Measurements from ENCODE around the gene C10orf95.

The C10orf95 gene

DNA sequence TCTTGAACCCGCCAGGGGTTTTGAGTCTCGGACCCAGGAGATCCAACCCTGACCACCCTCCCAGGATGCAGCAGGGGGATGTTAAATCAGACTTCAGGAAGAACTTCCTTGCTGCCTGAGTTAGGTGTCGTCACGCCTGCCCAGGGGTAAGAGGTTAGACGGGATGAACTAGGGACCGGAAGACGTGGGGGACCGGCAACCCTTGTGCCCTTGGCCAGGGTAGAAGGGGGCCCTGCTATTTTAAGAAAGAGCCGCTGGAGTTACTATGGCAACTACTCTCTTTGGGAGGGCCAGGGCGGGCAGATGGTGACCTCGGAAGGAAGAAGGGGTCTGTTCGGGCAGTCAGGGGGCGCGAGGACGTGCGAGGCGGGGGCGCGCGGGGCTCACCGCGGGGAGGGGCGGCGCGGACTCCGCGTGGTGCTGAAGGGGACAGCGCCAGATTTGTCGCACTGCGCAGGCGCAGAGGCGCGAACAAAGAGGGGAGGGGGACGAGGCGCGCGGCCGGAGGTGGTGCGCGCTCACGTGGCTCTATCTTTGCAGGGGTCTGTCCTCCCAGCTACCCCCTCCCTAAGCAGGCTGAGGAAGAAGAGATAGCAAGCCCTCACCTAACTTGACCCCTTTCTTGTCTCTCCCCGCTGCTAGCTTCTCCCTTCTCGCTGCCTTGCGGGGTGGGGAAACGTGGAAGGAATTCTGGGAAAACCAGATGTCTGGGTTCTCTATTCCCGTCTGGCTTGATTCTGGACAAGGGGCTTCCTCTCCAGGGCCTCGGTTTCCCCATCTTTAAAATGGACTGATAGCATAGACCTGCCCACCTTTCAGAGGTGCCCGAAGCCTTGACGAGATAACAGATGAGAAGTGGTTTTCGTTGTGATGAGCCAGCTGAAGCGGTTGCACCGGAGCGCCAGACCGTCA, 31.8 kb downstream of the C10orf95 start:
- Histone ChIP-seq H3K4me1 (ENCODE audit: control insufficient read depth in 5 of 5, insufficient read depth in 5 of 5, low read length in 5 of 5) (peaks cover 3 to 45% (median 41%) of the 10 kb centered on the region in 5 donors), H3K9ac (ENCODE audit: low read length in 5 of 5) (peak overlapping the region in 2 of 5 donors; percentile 84 to 88), H3K36me3 (ENCODE audit: control insufficient read depth in 5 of 5, insufficient read depth in 5 of 5, low read length in 5 of 5) (peaks cover 0 to 16% (median 13%) of the 10 kb centered on the region in 5 donors), H3K27ac (ENCODE audit: low read depth, low read length) (no peak overlapping the region), H3K9me3 (ENCODE audit: control insufficient read depth in 5 of 5, low read length in 5 of 5) (no peaks in the 10 kb centered on the region), H3K4me3 (ENCODE audit: low read depth in 1 of 5, low read length in 5 of 5) (peak overlapping the region; percentile 77 to 98 (median 95)), H3K27me3 (ENCODE audit: control insufficient read depth in 5 of 5, insufficient read depth in 4 of 5, low read length in 5 of 5) (peaks cover 20 to 32% (median 27%) of the 10 kb centered on the region in 5 donors)

GRCh38 chr10:102418622-102419268, 32.6 kb downstream of the C10orf95 start, which contains the start of gene PSD:
Gene PSD (minus strand): TSS chr10:102418785. CDS start chr10:102417038, 1,747 bp downstream.
- Histone ChIP-seq H3K36me3 (ENCODE audit: control insufficient read depth in 5 of 5, insufficient read depth in 5 of 5, low read length in 5 of 5) (peaks cover 0 to 8% (median 5%) of the 10 kb centered on the region in 5 donors), H3K4me1 (ENCODE audit: control insufficient read depth in 5 of 5, insufficient read depth in 5 of 5, low read length in 5 of 5) (peaks cover 3 to 45% (median 41%) of the 10 kb centered on the region in 5 donors), H3K27me3 (ENCODE audit: control insufficient read depth in 5 of 5, insufficient read depth in 4 of 5, low read length in 5 of 5) (peaks cover 20 to 35% (median 30%) of the 10 kb centered on the region in 5 donors), H3K9me3 (ENCODE audit: control insufficient read depth in 5 of 5, low read length in 5 of 5) (no peaks in the 10 kb centered on the region), H3K27ac (ENCODE audit: low read depth, low read length) (no peak within 1 kb of the TSS), H3K9ac (ENCODE audit: low read length in 5 of 5) (no peak within 1 kb of the TSS), H3K4me3 (ENCODE audit: low read depth in 1 of 5, low read length in 5 of 5) (peak within 1 kb of the TSS; percentile 77 to 98 (median 95))

DNA sequence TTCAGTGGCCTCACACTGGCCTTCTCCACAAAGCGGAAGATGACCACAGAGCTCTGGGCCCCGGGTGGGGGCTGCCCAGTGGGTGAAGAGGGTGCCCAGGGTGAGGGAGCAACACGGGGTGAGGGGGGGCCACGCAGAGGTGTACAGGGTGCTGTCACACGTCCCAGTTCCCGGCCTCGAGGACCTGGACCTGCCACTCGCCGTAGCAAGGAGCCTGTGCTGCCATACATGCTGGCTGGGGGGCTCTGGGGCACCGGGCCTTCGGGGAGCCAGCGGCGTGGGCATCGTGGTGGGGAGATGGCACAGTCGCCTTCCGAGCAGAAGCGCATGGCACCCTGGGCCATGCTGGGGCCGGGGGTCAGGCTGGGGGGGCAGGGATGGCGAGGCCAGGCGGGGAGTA, 34.6 kb downstream of the C10orf95 start:
- H3K27ac ChIP-seq (ENCODE audit: low read depth, low read length), result no peak overlapping the region

GRCh38 chr10:102416283-102416682, 35.1 kb downstream of the C10orf95 start:
- no peak overlapping the region for H3K4me3 ChIP-seq (ENCODE audit: low read depth in 1 of 5, low read length in 5 of 5)
- H3K36me3 ChIP-seq (ENCODE audit: control insufficient read depth in 5 of 5, insufficient read depth in 5 of 5, low read length in 5 of 5), result no peaks in the 10 kb centered on the region
- peaks cover 37 to 60% (median 51%) of the 10 kb centered on the region in 5 donors for H3K27me3 ChIP-seq (ENCODE audit: control insufficient read depth in 5 of 5, insufficient read depth in 4 of 5, low read length in 5 of 5)
- no peak overlapping the region for H3K9ac ChIP-seq (ENCODE audit: low read length in 5 of 5)
- H3K4me1 ChIP-seq (ENCODE audit: control insufficient read depth in 5 of 5, insufficient read depth in 5 of 5, low read length in 5 of 5), result peaks cover 0 to 21% (median 18%) of the 10 kb centered on the region in 5 donors
- no peak overlapping the region for H3K27ac ChIP-seq (ENCODE audit: low read depth, low read length)
- no peaks in the 10 kb centered on the region for H3K9me3 ChIP-seq (ENCODE audit: control insufficient read depth in 5 of 5, low read length in 5 of 5)

More for the DNA sequence above, 34.6 kb downstream of the C10orf95 start:
- Histone ChIP-seq H3K27me3 (ENCODE audit: control insufficient read depth in 5 of 5, insufficient read depth in 4 of 5, low read length in 5 of 5) (peaks cover 33 to 56% (median 47%) of the 10 kb centered on the region in 5 donors), H3K4me3 (ENCODE audit: low read depth in 1 of 5, low read length in 5 of 5) (no peak overlapping the region), H3K9ac (ENCODE audit: low read length in 5 of 5) (no peak overlapping the region), H3K4me1 (ENCODE audit: control insufficient read depth in 5 of 5, insufficient read depth in 5 of 5, low read length in 5 of 5) (peaks cover 0 to 26% (median 22%) of the 10 kb centered on the region in 5 donors), H3K36me3 (ENCODE audit: control insufficient read depth in 5 of 5, insufficient read depth in 5 of 5, low read length in 5 of 5) (no peaks in the 10 kb centered on the region), H3K9me3 (ENCODE audit: control insufficient read depth in 5 of 5, low read length in 5 of 5) (no peaks in the 10 kb centered on the region)

DNA sequence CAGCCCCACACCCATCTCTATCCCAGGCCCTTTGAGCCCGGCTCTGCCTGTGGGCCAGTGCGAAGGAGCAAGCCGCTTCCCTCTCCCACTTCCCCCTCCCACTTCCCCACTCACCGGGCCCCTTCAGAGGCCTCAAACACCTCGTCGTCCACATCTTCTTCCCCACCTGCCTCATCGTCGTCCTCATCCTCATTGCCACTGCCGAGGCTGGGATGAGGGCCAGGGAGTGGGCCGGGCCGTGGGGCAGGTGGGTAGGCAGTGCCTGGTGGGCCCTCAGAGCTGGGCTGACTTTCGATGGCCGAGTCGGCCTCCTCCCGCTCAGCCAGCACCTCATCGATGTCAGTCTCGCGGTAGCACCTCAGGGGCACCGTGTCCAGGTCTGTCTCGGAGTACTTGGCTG, 36.6 kb downstream of the C10orf95 start:
- H3K9ac ChIP-seq (ENCODE audit: low read length in 5 of 5), result no peak overlapping the region
- H3K9me3 ChIP-seq (ENCODE audit: control insufficient read depth in 5 of 5, low read length in 5 of 5), result no peaks in the 10 kb centered on the region
- H3K36me3 ChIP-seq (ENCODE audit: control insufficient read depth in 5 of 5, insufficient read depth in 5 of 5, low read length in 5 of 5), result no peaks in the 10 kb centered on the region
- no peak overlapping the region for H3K27ac ChIP-seq (ENCODE audit: low read depth, low read length)
- peaks cover 53 to 75% (median 66%) of the 10 kb centered on the region in 5 donors for H3K27me3 ChIP-seq (ENCODE audit: control insufficient read depth in 5 of 5, insufficient read depth in 4 of 5, low read length in 5 of 5)
- peaks cover 0 to 20% (median 18%) of the 10 kb centered on the region in 5 donors for H3K4me1 ChIP-seq (ENCODE audit: control insufficient read depth in 5 of 5, insufficient read depth in 5 of 5, low read length in 5 of 5)
- H3K4me3 ChIP-seq (ENCODE audit: low read depth in 1 of 5, low read length in 5 of 5), result no peak overlapping the region

GRCh38 chr10:102413806-102414561, 37.4 kb downstream of the C10orf95 start:
- Histone ChIP-seq H3K4me1 (ENCODE audit: control insufficient read depth in 5 of 5, insufficient read depth in 5 of 5, low read length in 5 of 5) (peaks cover 0 to 16% (median 14%) of the 10 kb centered on the region in 5 donors), H3K9ac (ENCODE audit: low read length in 5 of 5) (no peak overlapping the region), H3K4me3 (ENCODE audit: low read depth in 1 of 5, low read length in 5 of 5) (no peak overlapping the region), H3K36me3 (ENCODE audit: control insufficient read depth in 5 of 5, insufficient read depth in 5 of 5, low read length in 5 of 5) (no peaks in the 10 kb centered on the region), H3K27me3 (ENCODE audit: control insufficient read depth in 5 of 5, insufficient read depth in 4 of 5, low read length in 5 of 5) (peaks cover 58 to 82% (median 72%) of the 10 kb centered on the region in 5 donors), H3K27ac (ENCODE audit: low read depth, low read length) (no peak overlapping the region), H3K9me3 (ENCODE audit: control insufficient read depth in 5 of 5, low read length in 5 of 5) (no peaks in the 10 kb centered on the region)

DNA sequence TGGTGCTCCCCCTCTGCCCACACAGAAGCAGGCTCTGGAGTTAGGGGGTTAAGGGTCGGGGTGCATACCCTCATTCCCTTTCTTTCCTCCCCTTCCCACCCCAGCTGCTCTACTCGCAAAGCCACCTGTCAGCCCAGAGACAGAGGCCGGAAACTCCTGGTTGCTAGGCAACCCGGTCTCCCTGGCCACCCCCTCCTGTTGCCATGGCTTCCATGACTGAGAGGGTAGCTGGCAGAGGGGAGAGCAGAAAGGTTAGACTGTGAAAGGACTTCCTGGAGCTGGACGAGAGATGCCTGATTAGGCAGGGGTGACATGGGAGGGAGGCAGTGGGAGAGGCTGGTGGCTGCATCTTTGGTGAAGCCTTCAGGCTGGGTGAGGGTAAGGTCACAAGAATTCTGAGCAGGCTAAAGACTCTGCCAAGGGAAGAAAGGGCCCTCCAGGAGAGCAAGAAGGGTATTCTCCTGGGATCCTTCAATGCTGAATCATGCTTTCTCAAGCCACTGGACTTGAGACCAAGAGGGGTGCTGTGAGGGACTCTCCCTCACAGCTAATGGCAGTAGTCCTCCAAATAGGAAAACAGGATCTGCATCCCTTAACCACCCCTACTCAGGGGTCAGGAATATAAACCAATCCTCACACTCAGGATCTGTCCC, 38.2 kb downstream of the C10orf95 start:
- Histone ChIP-seq H3K4me3 (ENCODE audit: low read depth in 1 of 5, low read length in 5 of 5) (no peak overlapping the region), H3K36me3 (ENCODE audit: control insufficient read depth in 5 of 5, insufficient read depth in 5 of 5, low read length in 5 of 5) (no peaks in the 10 kb centered on the region), H3K9ac (ENCODE audit: low read length in 5 of 5) (no peak overlapping the region), H3K27me3 (ENCODE audit: control insufficient read depth in 5 of 5, insufficient read depth in 4 of 5, low read length in 5 of 5) (peaks cover 59 to 84% (median 77%) of the 10 kb centered on the region in 5 donors), H3K9me3 (ENCODE audit: control insufficient read depth in 5 of 5, low read length in 5 of 5) (no peaks in the 10 kb centered on the region), H3K27ac (ENCODE audit: low read depth, low read length) (no peak overlapping the region), H3K4me1 (ENCODE audit: control insufficient read depth in 5 of 5, insufficient read depth in 5 of 5, low read length in 5 of 5) (peaks cover 0 to 19% (median 17%) of the 10 kb centered on the region in 5 donors)

- peaks cover 59 to 86% (median 80%) of the 10 kb centered on the region in 5 donors for H3K27me3 ChIP-seq (ENCODE audit: control insufficient read depth in 5 of 5, insufficient read depth in 4 of 5, low read length in 5 of 5)
- no peak overlapping the region for H3K27ac ChIP-seq (ENCODE audit: low read depth, low read length)
- no peaks in the 10 kb centered on the region for H3K36me3 ChIP-seq (ENCODE audit: control insufficient read depth in 5 of 5, insufficient read depth in 5 of 5, low read length in 5 of 5)
- H3K4me3 ChIP-seq (ENCODE audit: low read depth in 1 of 5, low read length in 5 of 5), result no peak overlapping the region
- no peaks in the 10 kb centered on the region for H3K9me3 ChIP-seq (ENCODE audit: control insufficient read depth in 5 of 5, low read length in 5 of 5)
- H3K9ac ChIP-seq (ENCODE audit: low read length in 5 of 5), result no peak overlapping the region
- H3K4me1 ChIP-seq (ENCODE audit: control insufficient read depth in 5 of 5, insufficient read depth in 5 of 5, low read length in 5 of 5), result peaks cover 0 to 19% (median 17%) of the 10 kb centered on the region in 5 donors
These were observed 39.0 kb downstream of the C10orf95 start for GRCh38 chr10:102412293-102412692.
